ENCODE data around the gene TMEM164. TPM values are rescaled to one million over a fixed set of nuclear protein-coding genes. Genes with fewer than 3 reads are reported as not detected.

The TMEM164 gene
- total RNA-seq, 2 donors from 2014 or later = 31.8 to 35.2 TPM

GRCh38 chrX:110053453-110053852 is 50.5 kb downstream of the TMEM164 start:
- no peak for DNase-seq
- peak in 1 of 2 donors; percentile 67 for ATAC-seq
- intact Hi-C loops (cut with DNase I) = no loop called here

GRCh38 chrX:110055616-110056015 is 52.7 kb downstream of the TMEM164 start:
- no peak for DNase-seq
- no peak for ATAC-seq
- intact Hi-C loops (cut with DNase I) = no loop called here

GRCh38 chrX:110056419-110056818 is 53.5 kb downstream of the TMEM164 start:
- DNase-seq (no peak), ATAC-seq (no peak)
- intact Hi-C loops (cut with DNase I) = no loop called here

- ATAC-seq (no peak), DNase-seq (no peak)
- intact Hi-C loops (cut with DNase I) = no loop called here
Observed at GRCh38 chrX:110059410-110059809, 56.5 kb downstream of the TMEM164 start.

GRCh38 chrX:110060317-110060716 is 57.4 kb downstream of the TMEM164 start:
- no peak for DNase-seq
- no peak for ATAC-seq
- intact Hi-C loops (cut with DNase I) = no loop called here

GRCh38 chrX:110060846-110061537 is 58.1 kb downstream of the TMEM164 start:
- intact Hi-C loops (cut with DNase I) = no loop called here
- ATAC-seq (peak in 1 of 2 donors; percentile 19), DNase-seq (no peak)

GRCh38 chrX:110062919-110063318 is 60.0 kb downstream of the TMEM164 start:
- intact Hi-C loops (cut with DNase I) = no loop called here
- DNase-seq (no peak), ATAC-seq (peak; percentile 30 to 40)

GRCh38 chrX:110066488-110067225 is 63.7 kb downstream of the TMEM164 start:
- ATAC-seq (no peak), DNase-seq (no peak)
- intact Hi-C loops (cut with DNase I) = no loop called here

- ATAC-seq = no peak
- no peak for DNase-seq
- intact Hi-C loops (cut with DNase I) = no loop called here
Observed at GRCh38 chrX:110070970-110071369, 68.1 kb downstream of the TMEM164 start.

GRCh38 chrX:110081320-110081719 is 78.4 kb downstream of the TMEM164 start:
- ATAC-seq = no peak
- no peak for DNase-seq
- intact Hi-C loops (cut with DNase I) = no loop called here

GRCh38 chrX:110081740-110082139 is 78.8 kb downstream of the TMEM164 start:
- ATAC-seq = peak; percentile 50 to 81
- intact Hi-C loops (cut with DNase I) = no loop called here
- DNase-seq = peak; percentile 60

- no peak for DNase-seq
- peak; percentile 47 to 94 for ATAC-seq
- intact Hi-C loops (cut with DNase I) = no loop called here
Observed at GRCh38 chrX:110082161-110082560, 79.2 kb downstream of the TMEM164 start.

- intact Hi-C loops (cut with DNase I) = no loop called here
- DNase-seq = no peak
- no peak for ATAC-seq
Observed at GRCh38 chrX:110086162-110086915, 83.4 kb downstream of the TMEM164 start.

- peak in 1 of 2 donors; percentile 86 for ATAC-seq
- intact Hi-C loops (cut with DNase I) = no loop called here
- DNase-seq = no peak
Observed at GRCh38 chrX:110086916-110087484, 84.1 kb downstream of the TMEM164 start.

- intact Hi-C loops (cut with DNase I) = no loop called here
- DNase-seq (no peak), ATAC-seq (peak; percentile 30 to 86)
Observed at GRCh38 chrX:110087485-110088356, 84.8 kb downstream of the TMEM164 start.

- DNase-seq (no peak), ATAC-seq (no peak)
- intact Hi-C loops (cut with DNase I) = no loop called here
Observed at GRCh38 chrX:110089656-110090403, 86.9 kb downstream of the TMEM164 start.

- no peak for DNase-seq
- no peak for ATAC-seq
- intact Hi-C loops (cut with DNase I) = no loop called here
Observed at GRCh38 chrX:110097920-110098319, 95.0 kb downstream of the TMEM164 start.

- ATAC-seq = no peak
- DNase-seq = no peak
- intact Hi-C loops (cut with DNase I) = no loop called here
Observed at GRCh38 chrX:110103344-110103743, 100.4 kb downstream of the TMEM164 start.

Data from left cardiac atrium (tissue), 4 donors.